Endodermal cell (in vitro differentiated cells): ENCODE data around the gene TCF15. TPM values are rescaled to one million over a fixed set of nuclear protein-coding genes. Genes with fewer than 3 reads are reported as not detected.

Experiments used
- DNase-seq: peaks from one replicate; pipeline ENCODE4 v3.0.0-alpha.2; 2017
- H3K27ac ChIP-seq: 2 replicates; pipeline ENCODE4 v1.5.1; 2013; ENCODE audit warnings: mild to moderate bottlenecking, low read depth, low read length, moderate library complexity
- H3K27me3 ChIP-seq: 2 replicates; pipeline ENCODE4 v1.6.1; 2013; ENCODE audit warnings: mild to moderate bottlenecking, low read length, moderate library complexity; ENCODE audit not compliant: insufficient read depth, control insufficient read depth, poor library complexity, severe bottlenecking
- H3K36me3 ChIP-seq: 2 replicates; pipeline ENCODE4 v1.7.0; 2013; ENCODE audit warnings: mild to moderate bottlenecking, low read length, moderate library complexity; ENCODE audit not compliant: control insufficient read depth, insufficient read depth
- H3K4me1 ChIP-seq: one replicate; pipeline ENCODE4 v1.7.0; 2013; ENCODE audit warnings: low read length; ENCODE audit not compliant: control insufficient read depth, insufficient read depth
- H3K4me3 ChIP-seq: 2 replicates; pipeline ENCODE4 v1.5.1; 2013; ENCODE audit warnings: mild to moderate bottlenecking, low read length, moderate library complexity
- H3K9ac ChIP-seq: 2 replicates; pipeline ENCODE4 v1.6.1; 2013; ENCODE audit warnings: mild to moderate bottlenecking, low read length, moderate library complexity; ENCODE audit not compliant: poor library complexity, severe bottlenecking; ENCODE audit errors: extremely low read depth
- H3K9me3 ChIP-seq: 2 replicates; pipeline ENCODE4 v1.6.1; 2013; ENCODE audit warnings: mild to moderate bottlenecking, low read length, moderate library complexity; ENCODE audit not compliant: control insufficient read depth
- H3K27ac Mint-ChIP-seq: 2 replicates; pipeline ENCODE4 v1.8.0; 2020; ENCODE audit warnings: mixed read lengths
- H3K27me3 Mint-ChIP-seq: 2 replicates; pipeline ENCODE4 v1.8.0; 2021; ENCODE audit warnings: mild to moderate bottlenecking, mixed read lengths; ENCODE audit not compliant: insufficient read depth
- H3K36me3 Mint-ChIP-seq: 2 replicates; pipeline ENCODE4 v1.8.0; 2020; ENCODE audit warnings: low read depth, mixed read lengths
- H3K4me1 Mint-ChIP-seq: 2 replicates; pipeline ENCODE4 v1.8.0; 2020; ENCODE audit warnings: mixed read lengths
- H3K4me3 Mint-ChIP-seq: 2 replicates; pipeline ENCODE4 v1.8.0; 2020; ENCODE audit warnings: mild to moderate bottlenecking, moderate library complexity, mixed read lengths
- H3K9me3 Mint-ChIP-seq: 2 replicates; pipeline ENCODE4 v1.8.0; 2020; ENCODE audit warnings: mild to moderate bottlenecking, mixed read lengths
- CTCF ChIP-seq: fragments of 200-600 bp; sonication (generic); conservative IDR thresholded peaks from 2 replicates; pipeline ENCODE4 v1.5.0; 2021; ENCODE audit warnings: antibody characterized with exemption, mild to moderate bottlenecking
- WGBS, 2 experiments: methylation state at CpG; one replicate each; pipeline versions ENCODE4 v1.1.5 to v1.1.7; 2013; ENCODE audit warnings: missing lambda C conversion rate in 2 of 2, mixed read lengths in 1 of 2; ENCODE audit not compliant: insufficient coverage in 1 of 2, insufficient read length in 1 of 2; 5-methylcytosine and 5-hydroxymethylcytosine counted together
- total RNA-seq, 2 donors: library from RNA; stranded (reverse); fragmentation: NEBNext Ultra II Directional in 1 of 2; extraction: Animal tissue kit (Norgen Biotek cat#: 25700) in 1 of 2; gene quantifications; 2 replicates in 1 of 2; 3 replicates in 1 of 2; pipeline ENCODE4 v1.2.1, GENCODE V29; 2021

TCF15 gene
- total RNA-seq, 2 donors from 2014 or later, result 1.9 to 2.2 TPM

GRCh38 chr20:634148-634925 is 24.2 kb upstream of the TCF15 start:
- no peak for DNase-seq
- 66 to 71% methylated on average over 9 to 13 of the region's 14 CpGs for WGBS, 2 experiments
- H3K9me3 ChIP-seq, result no peaks in the 10 kb centered on the region

GRCh38 chr20:631101-631500 is 21.0 kb upstream of the TCF15 start:
- Histone ChIP-seq H3K9me3 (no peaks in the 10 kb centered on the region), H3K4me3 (no peak overlapping the region), H3K4me1 (peaks cover 3% of the 10 kb centered on the region), H3K27ac (no peak overlapping the region), H3K36me3 (no peaks in the 10 kb centered on the region), H3K9ac (no peak overlapping the region), H3K27me3 (no peaks in the 10 kb centered on the region)
- H3K4me3 Mint-ChIP-seq, result no peak overlapping the region
- 83 to 100% methylated on average over 1 of the region's 1 CpG for WGBS, 2 experiments
- no peak for TF ChIP-seq CTCF
- H3K36me3 Mint-ChIP-seq, result no peaks in the 10 kb centered on the region
- peaks cover 3% of the 10 kb centered on the region for H3K27me3 Mint-ChIP-seq
- no peak overlapping the region for H3K27ac Mint-ChIP-seq
- H3K9me3 Mint-ChIP-seq, result no peaks in the 10 kb centered on the region
- peaks cover 4% of the 10 kb centered on the region for H3K4me1 Mint-ChIP-seq
- DNase-seq, result no peak

More at GRCh38 chr20:634148-634925, 24.2 kb upstream of the TCF15 start:
- TF ChIP-seq CTCF, result no peak
- Histone ChIP-seq H3K9ac (no peak overlapping the region), H3K36me3 (no peaks in the 10 kb centered on the region), H3K4me3 (no peak overlapping the region), H3K27ac (peak overlapping the region; percentile 78), H3K4me1 (peaks cover 3% of the 10 kb centered on the region), H3K27me3 (no peaks in the 10 kb centered on the region)
- peaks cover 5% of the 10 kb centered on the region for H3K27me3 Mint-ChIP-seq
- no peak overlapping the region for H3K27ac Mint-ChIP-seq
- no peaks in the 10 kb centered on the region for H3K9me3 Mint-ChIP-seq
- no peaks in the 10 kb centered on the region for H3K36me3 Mint-ChIP-seq
- H3K4me3 Mint-ChIP-seq, result no peak overlapping the region
- peaks cover 4% of the 10 kb centered on the region for H3K4me1 Mint-ChIP-seq

- peaks cover 13% of the 10 kb centered on the region for H3K4me1 Mint-ChIP-seq
- no peak for TF ChIP-seq CTCF
- H3K27ac ChIP-seq, result no peak overlapping the region
- no peak overlapping the region for H3K27ac Mint-ChIP-seq
- no peak overlapping the region for H3K4me3 Mint-ChIP-seq
- no peaks in the 10 kb centered on the region for H3K36me3 Mint-ChIP-seq
- no peaks in the 10 kb centered on the region for H3K27me3 ChIP-seq
- H3K9me3 ChIP-seq, result no peaks in the 10 kb centered on the region
- H3K9me3 Mint-ChIP-seq, result no peaks in the 10 kb centered on the region
- no peak for DNase-seq
- peaks cover 6% of the 10 kb centered on the region for H3K27me3 Mint-ChIP-seq
- H3K9ac ChIP-seq, result no peak overlapping the region
- no peaks in the 10 kb centered on the region for H3K36me3 ChIP-seq
- H3K4me3 ChIP-seq, result no peak overlapping the region
- H3K4me1 ChIP-seq, result peaks cover 5% of the 10 kb centered on the region
- WGBS, 2 experiments, result 88 to 94% methylated on average over 2 of the region's 2 CpGs
Measured at GRCh38 chr20:626579-626978, 16.5 kb upstream of the TCF15 start.
